Gastroesophageal sphincter (tissue), 4 donors: ENCODE measurements around the gene IKZF1. TPM values are rescaled to one million over a fixed set of nuclear protein-coding genes. Genes with fewer than 3 reads are reported as not detected.

ENCODE experiments used
- ATAC-seq: fragments of 150-250 bp; one replicate; pipeline ENCODE4 v1.9.1; 2016; ENCODE audit warnings: mild to moderate bottlenecking, moderate library complexity
- H3K27ac ChIP-seq, 4 donors: fragments of 200-600 bp; sonication (generic) in 3 of 4; 1 replicate in 3 of 4; 2 replicates in 1 of 4; pipeline ENCODE4 v1.5.1; 2016 to 2019
- H3K27me3 ChIP-seq: fragments of 200-600 bp; sonication (generic); one replicate; pipeline ENCODE4 v1.5.1; 2019
- H3K36me3 ChIP-seq, 2 donors: fragments of 200-600 bp; sonication (generic); one replicate each; pipeline ENCODE4 v1.5.1; 2019; ENCODE audit warnings: control low read depth in 1 of 2
- H3K4me1 ChIP-seq, 3 donors: fragments of 200-600 bp; sonication (generic); 1 replicate in 2 of 3; 2 replicates in 1 of 3; pipeline ENCODE4 v1.5.1; 2016 to 2019; ENCODE audit warnings: control low read depth in 2 of 3
- H3K4me3 ChIP-seq, 2 donors: fragments of 200-600 bp; sonication (generic); one replicate each; pipeline ENCODE4 v1.5.1; 2019; ENCODE audit warnings: mild to moderate bottlenecking in 1 of 2, moderate library complexity in 1 of 2
- H3K9me3 ChIP-seq, 3 donors: fragments of 200-600 bp; sonication (generic); one replicate each; pipeline ENCODE4 v1.5.1; 2017 to 2019; ENCODE audit warnings: control low read depth in 2 of 3
- CTCF ChIP-seq, 4 experiments: fragments of 200-600 bp in 2 of 4; fragments of 450-650 bp in 2 of 4; sonication (generic) in 1 of 4; IDR thresholded peaks; one replicate each; pipeline ENCODE4 v1.5.1; 2017 to 2019; ENCODE audit warnings: antibody characterized with exemption in 4 of 4, mild to moderate bottlenecking in 2 of 4, moderate library complexity in 2 of 4
- EP300 ChIP-seq: sonication (generic); formaldehyde crosslinking; IDR thresholded peaks from one replicate; pipeline ENCODE4 v1.6.1; 2017; ENCODE audit warnings: antibody characterized with exemption, mild to moderate bottlenecking
- POLR2A ChIP-seq, 2 donors: fragments of 450-650 bp; IDR thresholded peaks; one replicate each; pipeline ENCODE4 v1.6.1; 2017; ENCODE audit warnings: antibody characterized with exemption in 2 of 2, mild to moderate bottlenecking in 2 of 2, moderate library complexity in 1 of 2
- POLR2AphosphoS5 ChIP-seq: sonication (generic); formaldehyde crosslinking; IDR thresholded peaks from one replicate; pipeline ENCODE4 v1.6.1; 2017; ENCODE audit warnings: antibody characterized with exemption
- WGBS, 2 donors: methylation state at CpG; one replicate each; pipeline ENCODE4 v1.1.5; 2018; ENCODE audit warnings: low coverage in 1 of 2; 5-methylcytosine and 5-hydroxymethylcytosine counted together
- total RNA-seq, 4 donors: library from RNA; depleted of rRNA; stranded (reverse); fragments of >200 nt; gene quantifications; one replicate each; pipeline ENCODE4 v1.1.0, GENCODE V29; 2016

IKZF1 gene
- total RNA-seq, 4 donors from 2014 or later, result 2.5 to 14.1 (median 5.9) TPM

GRCh38 chr7:50349399-50349798 is 44.9 kb downstream of the IKZF1 start:
- WGBS, 2 donors, result 62 to 72% methylated on average over 3 to 6 of the region's 6 CpGs
- no peak for ATAC-seq
- H3K27ac ChIP-seq, result no peak overlapping the region

GRCh38 chr7:50349963-50350944 is 45.7 kb downstream of the IKZF1 start:
- H3K27ac ChIP-seq, result no peak overlapping the region
- no peaks in the 10 kb centered on the region for H3K36me3 ChIP-seq
- H3K9me3 ChIP-seq, result no peaks in the 10 kb centered on the region
- no peak overlapping the region for H3K4me3 ChIP-seq
- TF ChIP-seq CTCF (IDR thresholded peaks at IDR 0.05) (no peak), POLR2AphosphoS5 (no peak), POLR2A (IDR thresholded peaks at IDR 0.05) (no peak), EP300 (no peak)
- peaks cover 16% of the 10 kb centered on the region for H3K27me3 ChIP-seq
- WGBS, 2 donors, result 73 to 77% methylated on average over 7 to 14 of the region's 18 CpGs
- H3K4me1 ChIP-seq, result no peaks in the 10 kb centered on the region
- ATAC-seq, result no peak

More at GRCh38 chr7:50349399-50349798, 44.9 kb downstream of the IKZF1 start:
- Histone ChIP-seq H3K36me3 (no peaks in the 10 kb centered on the region), H3K9me3 (no peaks in the 10 kb centered on the region), H3K27me3 (peaks cover 16% of the 10 kb centered on the region), H3K4me3 (no peak overlapping the region), H3K4me1 (no peaks in the 10 kb centered on the region)
- no peak for TF ChIP-seq POLR2AphosphoS5
- TF ChIP-seq POLR2A (IDR thresholded peaks at IDR 0.05), result no peak

GRCh38 chr7:50351267-50351666 is 46.8 kb downstream of the IKZF1 start:
- H3K4me3 ChIP-seq, result no peak overlapping the region
- ATAC-seq, result no peak
- H3K4me1 ChIP-seq, result no peaks in the 10 kb centered on the region
- H3K9me3 ChIP-seq, result no peaks in the 10 kb centered on the region
- no peak overlapping the region for H3K27ac ChIP-seq
- TF ChIP-seq POLR2AphosphoS5 (no peak), EP300 (no peak), CTCF (IDR thresholded peaks at IDR 0.05) (no peak), POLR2A (IDR thresholded peaks at IDR 0.05) (no peak)
- no peaks in the 10 kb centered on the region for H3K36me3 ChIP-seq
- 42 to 65% methylated on average over 2 of the region's 2 CpGs for WGBS, 2 donors
- H3K27me3 ChIP-seq, result peaks cover 6% of the 10 kb centered on the region

- TF ChIP-seq POLR2AphosphoS5, result no peak
- no peak for TF ChIP-seq CTCF (IDR thresholded peaks at IDR 0.05)
- TF ChIP-seq POLR2A (IDR thresholded peaks at IDR 0.05), result no peak
- TF ChIP-seq EP300, result no peak
- 56 to 60% methylated on average over 3 of the region's 3 CpGs for WGBS, 2 donors
- no peak for ATAC-seq
- Histone ChIP-seq H3K4me1 (no peaks in the 10 kb centered on the region), H3K9me3 (no peaks in the 10 kb centered on the region), H3K27ac (no peak overlapping the region), H3K36me3 (no peaks in the 10 kb centered on the region), H3K27me3 (peaks cover 16% of the 10 kb centered on the region), H3K4me3 (no peak overlapping the region)
Measured at GRCh38 chr7:50352282-50352681, 47.8 kb downstream of the IKZF1 start.

GRCh38 chr7:50352751-50353150 is 48.2 kb downstream of the IKZF1 start:
- H3K4me1 ChIP-seq, result no peaks in the 10 kb centered on the region
- no peak overlapping the region for H3K4me3 ChIP-seq
- H3K27me3 ChIP-seq, result peaks cover 21% of the 10 kb centered on the region
- no peak for ATAC-seq
- no peak overlapping the region for H3K27ac ChIP-seq
- TF ChIP-seq CTCF (IDR thresholded peaks at IDR 0.05) (no peak), POLR2A (IDR thresholded peaks at IDR 0.05) (no peak), POLR2AphosphoS5 (no peak), EP300 (no peak)
- H3K36me3 ChIP-seq, result no peaks in the 10 kb centered on the region
- WGBS, 2 donors, result 100% methylated on average over 1 of the region's 1 CpG; no CpG with 5 or more reads in 1 of the 2 donors
- H3K9me3 ChIP-seq, result no peaks in the 10 kb centered on the region
